ENCODE data around the gene ETS1. TPM values are rescaled to one million over a fixed set of nuclear protein-coding genes. Genes with fewer than 3 reads are reported as not detected.
"Not testable (repeated sequence)": the region's sequence is repeated elsewhere in the genome, so short reads cannot be mapped to it uniquely, and the experiment has no call there.

Gene ETS1
- total and polyA plus RNA-seq, 2 experiments from 2014 or later = 6.7 to 21.8 TPM

DNA sequence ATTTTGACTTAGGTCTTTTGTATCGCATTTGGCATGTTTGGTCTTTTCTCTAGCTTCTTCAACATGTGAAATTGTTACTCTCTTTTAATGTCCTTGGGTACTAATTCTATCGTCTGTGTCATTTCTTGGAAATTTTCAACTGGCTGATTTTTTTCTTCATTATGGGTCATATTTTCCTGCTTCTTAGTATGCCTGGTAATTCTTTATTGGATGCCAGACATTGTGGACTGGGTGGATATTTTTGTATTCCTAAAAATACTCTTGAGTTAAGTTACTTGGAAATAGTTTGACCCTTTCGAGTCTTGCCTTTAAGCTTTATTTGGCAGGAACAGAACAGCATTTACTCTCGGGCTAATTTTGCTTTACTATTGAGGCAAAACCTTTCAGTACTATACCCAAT lies 140.1 kb downstream of the ETS1 start:
- no peaks in the 10 kb centered on the region for H3K79me2 ChIP-seq
- H3K27me3 ChIP-seq = no peaks in the 10 kb centered on the region
- TF ChIP-seq, protein P1, sequence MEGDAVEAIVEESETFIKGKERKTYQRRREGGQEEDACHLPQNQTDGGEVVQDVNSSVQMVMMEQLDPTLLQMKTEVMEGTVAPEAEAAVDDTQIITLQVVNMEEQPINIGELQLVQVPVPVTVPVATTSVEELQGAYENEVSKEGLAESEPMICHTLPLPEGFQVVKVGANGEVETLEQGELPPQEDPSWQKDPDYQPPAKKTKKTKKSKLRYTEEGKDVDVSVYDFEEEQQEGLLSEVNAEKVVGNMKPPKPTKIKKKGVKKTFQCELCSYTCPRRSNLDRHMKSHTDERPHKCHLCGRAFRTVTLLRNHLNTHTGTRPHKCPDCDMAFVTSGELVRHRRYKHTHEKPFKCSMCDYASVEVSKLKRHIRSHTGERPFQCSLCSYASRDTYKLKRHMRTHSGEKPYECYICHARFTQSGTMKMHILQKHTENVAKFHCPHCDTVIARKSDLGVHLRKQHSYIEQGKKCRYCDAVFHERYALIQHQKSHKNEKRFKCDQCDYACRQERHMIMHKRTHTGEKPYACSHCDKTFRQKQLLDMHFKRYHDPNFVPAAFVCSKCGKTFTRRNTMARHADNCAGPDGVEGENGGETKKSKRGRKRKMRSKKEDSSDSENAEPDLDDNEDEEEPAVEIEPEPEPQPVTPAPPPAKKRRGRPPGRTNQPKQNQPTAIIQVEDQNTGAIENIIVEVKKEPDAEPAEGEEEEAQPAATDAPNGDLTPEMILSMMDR (IDR thresholded peaks at IDR 0.05; ENCODE audit: poor library complexity) = no peak
- TF ChIP-seq EZH2 (IDR thresholded peaks at IDR 0.05; ENCODE audit: borderline replicate concordance) (no peak), EZH2phosphoT487 (IDR thresholded peaks at IDR 0.05; ENCODE audit: low read depth, severe bottlenecking, unreplicated experiment) (no peak)
- no peaks in the 10 kb centered on the region for H3K9me3 ChIP-seq (ENCODE audit: low read depth)
- H3K9me2 ChIP-seq (replicated peaks; ENCODE audit: insufficient read depth) = no peaks in the 10 kb centered on the region
- no peak overlapping the region for H3K4me2 ChIP-seq
- H3K36me3 ChIP-seq (replicated peaks; ENCODE audit: insufficient read depth, low read depth) = no peaks in the 10 kb centered on the region
- H2AFZ ChIP-seq = no peak overlapping the region
- 97% methylated on average over 4 of the region's 4 CpGs for WGBS (ENCODE audit: low lambda C conversion rate, missing lambda C conversion rate)
- peaks cover 6% of the 10 kb centered on the region for H3K4me1 ChIP-seq (ENCODE audit: insufficient read depth)
- H3K4me3 ChIP-seq = no peak overlapping the region
- no peak for DNase-seq (ENCODE audit: low spot score)
- H3K27ac ChIP-seq = peak overlapping the region; percentile 96
- no peaks in the 10 kb centered on the region for H4K20me1 ChIP-seq (ENCODE audit: insufficient read depth, poor library complexity, severe bottlenecking)

DNA sequence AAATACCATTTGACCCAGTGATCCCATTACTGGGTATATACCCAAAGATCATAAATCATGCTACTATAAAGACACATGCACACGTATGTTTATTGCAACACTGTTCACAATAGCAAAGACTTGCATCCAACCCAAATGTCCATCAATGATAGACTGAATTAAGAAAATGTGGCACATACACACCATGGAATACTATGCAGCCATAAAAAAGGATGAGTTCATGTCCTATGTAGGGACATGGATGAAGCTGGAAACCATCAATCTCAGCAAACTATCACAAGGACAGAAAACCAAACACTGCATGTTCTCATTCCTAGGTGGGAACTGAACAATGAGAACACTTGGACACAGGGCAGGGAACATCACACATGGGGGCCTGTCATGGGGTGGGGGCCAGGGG lies 141.4 kb downstream of the ETS1 start:
- H3K27me3 ChIP-seq; DNase-seq (ENCODE audit: low spot score); H3K4me3 ChIP-seq; H2AFZ ChIP-seq; H4K20me1 ChIP-seq (ENCODE audit: insufficient read depth, poor library complexity, severe bottlenecking); H3K4me2 ChIP-seq; H3K36me3 ChIP-seq (replicated peaks; ENCODE audit: insufficient read depth, low read depth); H3K27ac ChIP-seq; H3K9me2 ChIP-seq (replicated peaks; ENCODE audit: insufficient read depth); H3K79me2 ChIP-seq; H3K9me3 ChIP-seq (ENCODE audit: low read depth); H3K4me1 ChIP-seq (ENCODE audit: insufficient read depth): not testable (repeated sequence)
- WGBS (ENCODE audit: low lambda C conversion rate, missing lambda C conversion rate) = 92% methylated on average over 1 of the region's 1 CpG

DNA sequence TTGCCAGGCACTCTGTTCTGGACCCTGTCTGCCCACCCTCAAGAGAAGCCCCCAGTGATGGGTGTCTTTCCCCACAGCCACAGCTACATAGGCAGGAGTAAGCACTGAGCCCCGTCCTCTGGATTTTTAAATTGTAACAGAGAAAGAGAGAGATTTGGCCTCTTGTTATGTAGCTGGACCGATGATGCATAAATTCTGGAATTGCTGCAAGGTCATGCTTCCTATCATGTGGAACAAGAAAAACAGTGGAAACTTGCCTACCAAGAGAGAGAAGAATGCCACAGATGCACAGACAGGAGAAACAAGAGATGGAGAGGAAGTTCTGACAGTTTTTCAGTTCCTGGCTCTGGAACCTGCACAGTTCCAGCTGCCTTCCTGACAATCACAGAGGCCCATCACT lies 150.2 kb downstream of the ETS1 start:
- no peak overlapping the region for H2AFZ ChIP-seq
- DNase-seq (ENCODE audit: low spot score) = no peak
- TF ChIP-seq, protein P1 (IDR thresholded peaks at IDR 0.05; ENCODE audit: poor library complexity) = no peak
- no peak for TF ChIP-seq EZH2 (IDR thresholded peaks at IDR 0.05; ENCODE audit: borderline replicate concordance)

DNA sequence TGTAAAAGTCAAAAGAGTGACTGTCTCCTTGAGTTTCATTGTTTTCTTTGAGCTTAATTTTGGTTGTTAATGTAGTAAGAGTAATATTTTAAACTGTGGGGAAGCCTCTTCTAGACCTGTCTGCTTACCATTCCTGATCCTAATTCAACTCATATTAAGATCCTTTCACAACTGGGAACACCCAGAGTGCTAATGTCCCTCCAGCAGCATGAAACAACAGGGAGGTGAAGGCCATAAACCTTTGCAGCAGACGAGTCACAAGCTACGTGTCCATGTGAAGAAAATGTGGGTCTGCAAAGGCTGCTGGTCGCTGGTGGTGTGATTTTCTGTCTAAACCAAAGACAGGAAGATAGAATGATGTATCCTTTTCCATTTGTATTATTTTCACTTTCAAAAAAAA lies 152.5 kb downstream of the ETS1 start:
- H3K4me2 ChIP-seq = no peak overlapping the region
- no peaks in the 10 kb centered on the region for H3K9me2 ChIP-seq (replicated peaks; ENCODE audit: insufficient read depth)
- H3K4me1 ChIP-seq (ENCODE audit: insufficient read depth) = no peaks in the 10 kb centered on the region
- no peak overlapping the region for H2AFZ ChIP-seq
- H4K20me1 ChIP-seq (ENCODE audit: insufficient read depth, poor library complexity, severe bottlenecking) = no peaks in the 10 kb centered on the region
- H3K79me2 ChIP-seq = no peaks in the 10 kb centered on the region
- WGBS (ENCODE audit: low lambda C conversion rate, missing lambda C conversion rate) = 77% methylated on average over 3 of the region's 3 CpGs
- no peaks in the 10 kb centered on the region for H3K36me3 ChIP-seq (replicated peaks; ENCODE audit: insufficient read depth, low read depth)
- TF ChIP-seq EZH2 (IDR thresholded peaks at IDR 0.05; ENCODE audit: borderline replicate concordance) (no peak), EZH2phosphoT487 (IDR thresholded peaks at IDR 0.05; ENCODE audit: low read depth, severe bottlenecking, unreplicated experiment) (no peak)
- TF ChIP-seq, protein P1 (IDR thresholded peaks at IDR 0.05; ENCODE audit: poor library complexity) = no peak
- no peak for DNase-seq (ENCODE audit: low spot score)
- no peak overlapping the region for H3K27ac ChIP-seq
- no peak overlapping the region for H3K4me3 ChIP-seq
- no peaks in the 10 kb centered on the region for H3K9me3 ChIP-seq (ENCODE audit: low read depth)
- H3K27me3 ChIP-seq = no peaks in the 10 kb centered on the region

More for the DNA sequence above, 150.2 kb downstream of the ETS1 start:
- H3K9me2 ChIP-seq (replicated peaks; ENCODE audit: insufficient read depth) = no peaks in the 10 kb centered on the region
- H3K4me2 ChIP-seq = no peak overlapping the region
- no peaks in the 10 kb centered on the region for H3K9me3 ChIP-seq (ENCODE audit: low read depth)
- no peak overlapping the region for H3K27ac ChIP-seq
- no peaks in the 10 kb centered on the region for H3K36me3 ChIP-seq (replicated peaks; ENCODE audit: insufficient read depth, low read depth)
- H3K79me2 ChIP-seq = no peaks in the 10 kb centered on the region
- no peaks in the 10 kb centered on the region for H4K20me1 ChIP-seq (ENCODE audit: insufficient read depth, poor library complexity, severe bottlenecking)
- no peaks in the 10 kb centered on the region for H3K27me3 ChIP-seq
- no peaks in the 10 kb centered on the region for H3K4me1 ChIP-seq (ENCODE audit: insufficient read depth)
- 93% methylated on average over 2 of the region's 2 CpGs for WGBS (ENCODE audit: low lambda C conversion rate, missing lambda C conversion rate)
- no peak overlapping the region for H3K4me3 ChIP-seq
